ENCODE data around the gene POU2F3.
"Not testable (repeated sequence)": the region's sequence is repeated elsewhere in the genome, so short reads cannot be mapped to it uniquely, and the experiment has no call there.

The POU2F3 gene

GRCh38 chr11:120228794-120229384 is 11.1 kb upstream of the POU2F3 start:
- no peak for ATAC-seq

- ATAC-seq: no peak
These were observed 10.2 kb upstream of the POU2F3 start for GRCh38 chr11:120229451-120230424.

- ATAC-seq: no peak
These were observed 9.4 kb upstream of the POU2F3 start for GRCh38 chr11:120230433-120231071.

GRCh38 chr11:120231963-120232362 is 8.0 kb upstream of the POU2F3 start:
- no peak for ATAC-seq

GRCh38 chr11:120233207-120233803 is 6.6 kb upstream of the POU2F3 start:
- no peak for ATAC-seq

- ATAC-seq: peak; percentile 39 to 60
These were observed 4.8 kb upstream of the POU2F3 start for GRCh38 chr11:120235024-120235628.

GRCh38 chr11:120236169-120237107 is 3.5 kb upstream of the POU2F3 start:
- no peak for ATAC-seq

- no peak for ATAC-seq
These were observed 846 bp upstream of the POU2F3 start for GRCh38 chr11:120238968-120239620.

GRCh38 chr11:120240866-120241265 is 926 bp downstream of the POU2F3 start:
- no peak for ATAC-seq

- ATAC-seq: no peak
These were observed 1.3 kb downstream of the POU2F3 start for GRCh38 chr11:120241277-120241676.

- no peak for ATAC-seq
These were observed 3.3 kb downstream of the POU2F3 start for GRCh38 chr11:120243221-120243620.

GRCh38 chr11:120244476-120245365 is 4.8 kb downstream of the POU2F3 start:
- ATAC-seq: no peak

GRCh38 chr11:120245434-120245833 is 5.5 kb downstream of the POU2F3 start:
- ATAC-seq: no peak

- ATAC-seq: peak; percentile 76 to 87
These were observed 8.8 kb downstream of the POU2F3 start for GRCh38 chr11:120248551-120249278.

GRCh38 chr11:120249279-120250262 is 9.6 kb downstream of the POU2F3 start:
- no peak for ATAC-seq

GRCh38 chr11:120253377-120253776 is 13.4 kb downstream of the POU2F3 start:
- ATAC-seq: not testable (repeated sequence)

GRCh38 chr11:120254788-120255518 is 15.0 kb downstream of the POU2F3 start:
- ATAC-seq: no peak
